PC-9 (cell line): ENCODE data around the gene GPR108. TPM values are rescaled to one million over a fixed set of nuclear protein-coding genes. Genes with fewer than 3 reads are reported as not detected.

ENCODE experiments used
- BruUV-seq: library from RNA; stranded (reverse); fragments of 400-500 nt; replicated peaks from 2 replicates; lab custom pipeline; 2021; lab: Mats Ljungman, UMichigan
- CTCF ChIA-PET: fragments of 300-600 bp; sonication (Branson Sonifier 250); formaldehyde crosslinking; loops from one replicate; lab custom pipeline; 2022; ENCODE audit warnings: antibody characterized with exemption; lab: Charles Lee
- POLR2A ChIA-PET: fragments of 300-600 bp; sonication (Branson Sonifier 250); formaldehyde crosslinking; loops from one replicate; lab custom pipeline; 2022; ENCODE audit warnings: antibody characterized with exemption; ENCODE audit not compliant: unreplicated experiment; lab: Charles Lee
- DNase-seq, 2 experiments: peaks; one replicate each; pipeline versions ENCODE4 v3.0.0 to v3.0.0-alpha.2; 2015 to 2022; ENCODE audit warnings: mixed read lengths in 1 of 2
- H2AFZ ChIP-seq: fragments of 200-600 bp; sonication (generic); 2 replicates; pipeline ENCODE4 v1.8.1; 2017; ENCODE audit warnings: antibody characterized with exemption
- H3F3A ChIP-seq: fragments of 200-600 bp; sonication (generic); 2 replicates; pipeline ENCODE4 v1.8.1; 2017; ENCODE audit warnings: antibody characterized with exemption, mild to moderate bottlenecking, low read depth; ENCODE audit not compliant: insufficient read depth
- H3K27ac ChIP-seq: fragments of 200-600 bp; sonication (generic); 2 replicates; pipeline ENCODE4 v1.6.1; 2016; ENCODE audit warnings: mixed run types
- H3K27me3 ChIP-seq: fragments of 200-600 bp; sonication (generic); 2 replicates; pipeline ENCODE4 v1.6.1; 2016; ENCODE audit warnings: low read depth, mixed run types; ENCODE audit not compliant: insufficient read depth
- H3K36me3 ChIP-seq: fragments of 200-600 bp; sonication (generic); 2 replicates; pipeline ENCODE4 v1.6.1; 2016; ENCODE audit warnings: low read depth, mixed run types
- H3K4me1 ChIP-seq: fragments of 200-600 bp; sonication (generic); replicated peaks from 2 replicates; pipeline ENCODE4 v1.6.1; 2016; ENCODE audit warnings: mixed run types; ENCODE audit not compliant: insufficient read depth
- H3K4me2 ChIP-seq: fragments of 200-600 bp; sonication (generic); 2 replicates; pipeline ENCODE4 v1.6.1; 2017; ENCODE audit warnings: mixed run types
- H3K4me3 ChIP-seq: fragments of 200-600 bp; sonication (generic); 2 replicates; pipeline ENCODE4 v1.6.1; 2016; ENCODE audit warnings: mixed run types
- H3K79me2 ChIP-seq: fragments of 200-600 bp; sonication (generic); 2 replicates; pipeline ENCODE4 v1.6.1; 2017; ENCODE audit warnings: low read depth, mixed run types
- H3K9me2 ChIP-seq: fragments of 200-600 bp; sonication (generic); 2 replicates; pipeline ENCODE4 v1.8.1; 2017; ENCODE audit warnings: mild to moderate bottlenecking; ENCODE audit not compliant: insufficient read depth
- H3K9me3 ChIP-seq: fragments of 200-600 bp; sonication (generic); 2 replicates; pipeline ENCODE4 v1.8.1; 2016; ENCODE audit warnings: low read depth; ENCODE audit not compliant: insufficient read depth
- H4K20me1 ChIP-seq: fragments of 200-600 bp; sonication (generic); 2 replicates; pipeline ENCODE4 v1.8.1; 2017; ENCODE audit not compliant: insufficient read depth
- EZH2 ChIP-seq: fragments of 200-600 bp; sonication (generic); IDR thresholded peaks from 2 replicates; pipeline ENCODE4 v1.8.0; 2017; ENCODE audit warnings: antibody characterized with exemption, low read depth
- intact Hi-C: fragments of 100-400 bp; cut with micrococcal nuclease; formaldehyde crosslinking; loops from one replicate; pipeline ENCODE4 v1.10.0; 2022; ENCODE audit not compliant: unreplicated experiment
- total RNA-seq: library from RNA; stranded (reverse); gene quantifications from 2 replicates; pipeline ENCODE4 v1.2.3, GENCODE V29; 2021
- TF ChIP-seq, protein P1 (sequence below): fragments of 200-600 bp; sonication (generic); conservative IDR thresholded peaks from 2 replicates; pipeline ENCODE4 v1.6.1; 2017; ENCODE audit warnings: mixed run types, antibody characterized with exemption, mild to moderate bottlenecking, moderate library complexity

The GPR108 gene
- total RNA-seq, 1 experiment from 2014 or later = 66.8 TPM

DNA sequence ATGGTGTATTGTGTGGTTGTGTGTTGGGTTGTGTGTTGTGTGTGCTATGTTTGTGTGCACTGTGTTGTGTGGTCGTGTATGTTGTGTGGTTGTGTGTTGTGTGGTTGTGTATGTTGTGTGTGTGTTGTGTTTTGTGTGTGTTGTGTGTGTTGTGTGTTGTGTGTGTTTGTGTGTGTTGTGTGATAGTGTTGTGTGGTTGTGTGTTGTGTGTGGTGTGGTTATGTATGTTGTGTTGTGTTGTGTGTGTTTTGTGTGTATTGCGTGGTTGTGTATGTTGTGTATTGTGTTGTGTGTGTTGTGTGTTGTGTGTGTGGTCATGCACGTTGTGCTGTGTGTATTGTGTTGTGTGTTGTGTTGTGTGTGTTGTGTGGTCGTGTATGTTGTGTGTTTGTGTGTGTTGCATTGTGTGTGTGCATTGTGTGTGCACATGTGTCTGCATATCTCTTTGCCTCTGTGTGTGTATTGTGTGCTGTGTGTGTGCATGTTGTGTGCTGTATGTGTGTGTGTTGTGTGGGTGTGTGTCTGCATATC is 19.9 kb downstream of the GPR108 start:
- H3K4me2 ChIP-seq = no peak overlapping the region
- POLR2A ChIA-PET = no interaction called here
- intact Hi-C loops = no loop called here

GRCh38 chr19:6717036-6717435 is 20.3 kb downstream of the GPR108 start:
- intact Hi-C loops = no loop called here
- H3K79me2 ChIP-seq = peaks cover 15% of the 10 kb centered on the region
- TF ChIP-seq, protein P1, sequence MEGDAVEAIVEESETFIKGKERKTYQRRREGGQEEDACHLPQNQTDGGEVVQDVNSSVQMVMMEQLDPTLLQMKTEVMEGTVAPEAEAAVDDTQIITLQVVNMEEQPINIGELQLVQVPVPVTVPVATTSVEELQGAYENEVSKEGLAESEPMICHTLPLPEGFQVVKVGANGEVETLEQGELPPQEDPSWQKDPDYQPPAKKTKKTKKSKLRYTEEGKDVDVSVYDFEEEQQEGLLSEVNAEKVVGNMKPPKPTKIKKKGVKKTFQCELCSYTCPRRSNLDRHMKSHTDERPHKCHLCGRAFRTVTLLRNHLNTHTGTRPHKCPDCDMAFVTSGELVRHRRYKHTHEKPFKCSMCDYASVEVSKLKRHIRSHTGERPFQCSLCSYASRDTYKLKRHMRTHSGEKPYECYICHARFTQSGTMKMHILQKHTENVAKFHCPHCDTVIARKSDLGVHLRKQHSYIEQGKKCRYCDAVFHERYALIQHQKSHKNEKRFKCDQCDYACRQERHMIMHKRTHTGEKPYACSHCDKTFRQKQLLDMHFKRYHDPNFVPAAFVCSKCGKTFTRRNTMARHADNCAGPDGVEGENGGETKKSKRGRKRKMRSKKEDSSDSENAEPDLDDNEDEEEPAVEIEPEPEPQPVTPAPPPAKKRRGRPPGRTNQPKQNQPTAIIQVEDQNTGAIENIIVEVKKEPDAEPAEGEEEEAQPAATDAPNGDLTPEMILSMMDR = no peak
- TF ChIP-seq EZH2 = no peak
- H4K20me1 ChIP-seq = no peaks in the 10 kb centered on the region
- H3K9me2 ChIP-seq = no peaks in the 10 kb centered on the region
- CTCF ChIA-PET = no interaction called here
- H3K27me3 ChIP-seq = no peaks in the 10 kb centered on the region
- H3K27ac ChIP-seq = no peak overlapping the region
- peaks cover 15% of the 10 kb centered on the region; the same call in 1 of the 2 replicates for H3F3A ChIP-seq
- no peaks in the 10 kb centered on the region for H3K9me3 ChIP-seq
- H3K36me3 ChIP-seq = no peaks in the 10 kb centered on the region
- no TSS peak for BruUV-seq
- peaks cover 29% of the 10 kb centered on the region for H3K4me1 ChIP-seq
- no peak for DNase-seq
- no peak overlapping the region for H3K4me2 ChIP-seq
- H3K4me3 ChIP-seq = no peak overlapping the region
- H2AFZ ChIP-seq = no peak overlapping the region
- POLR2A ChIA-PET = no interaction called here

More for the DNA sequence above, 19.9 kb downstream of the GPR108 start:
- H2AFZ ChIP-seq = no peak overlapping the region
- no peaks in the 10 kb centered on the region for H3K36me3 ChIP-seq
- H3K4me3 ChIP-seq = no peak overlapping the region
- no TSS peak for BruUV-seq
- H3F3A ChIP-seq = peaks cover 20% of the 10 kb centered on the region
- no peaks in the 10 kb centered on the region for H3K9me3 ChIP-seq
- peaks cover 34% of the 10 kb centered on the region for H3K4me1 ChIP-seq
- no peak for TF ChIP-seq EZH2
- TF ChIP-seq, protein P1 = no peak
- H3K79me2 ChIP-seq = peaks cover 15% of the 10 kb centered on the region
- H3K9me2 ChIP-seq = no peaks in the 10 kb centered on the region
- DNase-seq = no peak
- no peak overlapping the region for H3K27ac ChIP-seq
- no peaks in the 10 kb centered on the region for H4K20me1 ChIP-seq
- CTCF ChIA-PET = no interaction called here
- no peaks in the 10 kb centered on the region for H3K27me3 ChIP-seq

DNA sequence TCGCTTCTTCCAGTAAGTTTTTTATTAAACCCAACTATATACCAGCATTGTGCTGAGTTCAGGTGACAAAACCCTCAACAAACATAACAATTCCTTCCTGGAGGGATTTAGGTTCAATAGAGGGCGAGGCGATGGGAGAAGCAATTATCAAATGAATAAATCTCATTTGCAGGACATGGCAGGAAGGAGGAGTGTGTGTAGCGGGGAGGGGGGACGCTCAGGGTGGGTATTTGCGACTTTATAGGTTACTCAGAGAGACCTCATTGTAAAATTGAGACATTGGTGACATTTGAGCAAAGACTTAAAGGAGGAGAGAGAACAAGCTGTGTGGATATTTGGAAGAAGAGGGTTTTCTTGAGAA is 20.8 kb downstream of the GPR108 start:
- no peak for DNase-seq
- Histone ChIP-seq H3F3A (peaks cover 14% of the 10 kb centered on the region; the same call in 1 of the 2 replicates), H3K27ac (no peak overlapping the region), H3K9me2 (no peaks in the 10 kb centered on the region), H2AFZ (no peak overlapping the region), H3K9me3 (no peaks in the 10 kb centered on the region), H4K20me1 (no peaks in the 10 kb centered on the region), H3K4me2 (no peak overlapping the region), H3K4me3 (no peak overlapping the region), H3K79me2 (peaks cover 15% of the 10 kb centered on the region), H3K4me1 (peaks cover 24% of the 10 kb centered on the region), H3K27me3 (no peaks in the 10 kb centered on the region), H3K36me3 (no peaks in the 10 kb centered on the region)
- intact Hi-C loops = no loop called here
- BruUV-seq = no TSS peak
- CTCF ChIA-PET = no interaction called here
- TF ChIP-seq EZH2 = no peak
- TF ChIP-seq, protein P1 = no peak
- POLR2A ChIA-PET = no interaction called here
